HG03521 (cell line): ENCODE measurements around the gene GRIK2.
A peak's percentile ranks its signal among the peaks of the same experiment; 100 is the strongest.

Experiments
- ATAC-seq: cut with Tn5 transposase; IDR thresholded peaks from one replicate; pipeline ENCODE4 v1.9.1; 2021; ENCODE audit warnings: mild to moderate bottlenecking, moderate library complexity; ENCODE audit not compliant: unreplicated experiment

Gene GRIK2

GRCh38 chr6:101534386-101534785 lies 140.9 kb downstream of the GRIK2 start:
- ATAC-seq = no peak

- ATAC-seq = no peak
These were observed 141.3 kb downstream of the GRIK2 start for GRCh38 chr6:101534821-101535220.

- ATAC-seq = no peak
These were observed 144.3 kb downstream of the GRIK2 start for GRCh38 chr6:101537753-101538316.

- ATAC-seq = no peak
These were observed 146.2 kb downstream of the GRIK2 start for GRCh38 chr6:101539510-101540245.

- no peak for ATAC-seq
These were observed 148.4 kb downstream of the GRIK2 start for GRCh38 chr6:101541894-101542293.

- no peak for ATAC-seq
These were observed 150.3 kb downstream of the GRIK2 start for GRCh38 chr6:101543796-101544195.

- no peak for ATAC-seq
These were observed 150.8 kb downstream of the GRIK2 start for GRCh38 chr6:101544286-101544685.

GRCh38 chr6:101545191-101545590 lies 151.7 kb downstream of the GRIK2 start:
- ATAC-seq = no peak

- no peak for ATAC-seq
These were observed 156.9 kb downstream of the GRIK2 start for GRCh38 chr6:101550451-101550850.

GRCh38 chr6:101554231-101554630 lies 160.7 kb downstream of the GRIK2 start:
- ATAC-seq = no peak

GRCh38 chr6:101558712-101559111 lies 165.2 kb downstream of the GRIK2 start:
- ATAC-seq = no peak

GRCh38 chr6:101572627-101573026 lies 179.1 kb downstream of the GRIK2 start:
- ATAC-seq = no peak

GRCh38 chr6:101577091-101577490 lies 183.6 kb downstream of the GRIK2 start:
- no peak for ATAC-seq

GRCh38 chr6:101578306-101578705 lies 184.8 kb downstream of the GRIK2 start:
- ATAC-seq = no peak

- no peak for ATAC-seq
These were observed 189.3 kb downstream of the GRIK2 start for GRCh38 chr6:101582792-101583191.

GRCh38 chr6:101585501-101585900 lies 192.0 kb downstream of the GRIK2 start:
- ATAC-seq = no peak

GRCh38 chr6:101588343-101588742 lies 194.8 kb downstream of the GRIK2 start:
- no peak for ATAC-seq

- no peak for ATAC-seq
These were observed 201.8 kb downstream of the GRIK2 start for GRCh38 chr6:101595276-101595675.

GRCh38 chr6:101597693-101598092 lies 204.2 kb downstream of the GRIK2 start:
- ATAC-seq = no peak

- no peak for ATAC-seq
These were observed 211.9 kb downstream of the GRIK2 start for GRCh38 chr6:101605426-101605825.

- peak; percentile 62 for ATAC-seq
These were observed 212.4 kb downstream of the GRIK2 start for GRCh38 chr6:101605874-101606273.

- ATAC-seq = no peak
These were observed 213.7 kb downstream of the GRIK2 start for GRCh38 chr6:101607111-101607690.
